HK-2 (cell line): ENCODE data around the gene CNOT3.

ENCODE experiments used
- DNase-seq: peaks from one replicate; pipeline ENCODE4 v3.0.0-alpha.2; 2018; ENCODE audit not compliant: unreplicated experiment

CNOT3 gene

DNA sequence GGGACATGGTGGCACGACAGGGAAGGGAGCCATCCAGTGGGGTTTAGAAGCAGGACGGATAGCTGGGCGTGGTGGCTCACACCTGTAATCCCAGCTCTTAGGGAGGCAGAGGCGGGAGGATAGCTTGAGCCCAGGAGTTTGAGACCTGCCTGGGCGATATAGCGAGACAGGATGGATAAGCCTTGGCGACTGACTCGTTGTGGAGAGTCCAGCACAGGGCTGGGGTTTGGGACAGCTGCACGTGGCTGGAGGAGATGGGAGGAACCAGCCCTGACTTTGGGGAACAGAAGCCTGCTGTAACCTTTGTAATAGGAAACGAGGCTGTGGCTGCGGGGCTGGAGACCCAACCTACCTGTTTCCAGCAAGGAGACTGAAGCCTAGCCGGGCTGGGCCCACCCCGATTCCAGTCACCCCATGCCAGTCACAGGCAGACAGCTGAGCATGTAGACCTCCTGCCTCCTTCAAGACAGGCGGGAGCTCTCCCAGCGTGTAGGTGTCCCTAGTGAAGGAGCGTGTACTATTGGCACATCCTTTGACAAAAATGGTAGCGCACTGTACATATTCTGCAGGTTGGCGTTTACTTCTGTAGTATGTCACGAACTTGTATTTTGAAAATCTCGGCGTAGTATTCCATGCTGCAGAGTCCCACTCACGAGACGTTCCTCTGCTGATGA lies 13.9 kb downstream of the CNOT3 start:
- no peak for DNase-seq

DNA sequence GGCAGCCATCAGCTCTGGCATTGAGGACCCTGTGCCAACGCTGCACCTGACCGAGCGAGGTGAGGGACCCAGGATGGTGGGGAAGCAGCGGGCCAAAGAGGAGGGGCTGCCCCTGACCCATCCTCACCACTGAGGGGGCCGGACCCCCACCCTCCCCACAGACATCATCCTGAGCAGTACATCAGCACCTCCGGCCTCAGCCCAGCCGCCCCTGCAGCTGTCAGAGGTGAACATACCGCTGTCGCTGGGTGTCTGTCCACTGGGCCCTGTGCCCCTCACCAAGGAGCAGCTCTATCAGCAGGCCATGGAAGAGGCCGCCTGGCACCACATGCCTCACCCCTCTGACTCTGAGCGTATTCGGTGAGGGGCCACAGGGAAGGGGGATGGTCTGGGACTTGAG lies 14.7 kb downstream of the CNOT3 start:
- no peak for DNase-seq

DNA sequence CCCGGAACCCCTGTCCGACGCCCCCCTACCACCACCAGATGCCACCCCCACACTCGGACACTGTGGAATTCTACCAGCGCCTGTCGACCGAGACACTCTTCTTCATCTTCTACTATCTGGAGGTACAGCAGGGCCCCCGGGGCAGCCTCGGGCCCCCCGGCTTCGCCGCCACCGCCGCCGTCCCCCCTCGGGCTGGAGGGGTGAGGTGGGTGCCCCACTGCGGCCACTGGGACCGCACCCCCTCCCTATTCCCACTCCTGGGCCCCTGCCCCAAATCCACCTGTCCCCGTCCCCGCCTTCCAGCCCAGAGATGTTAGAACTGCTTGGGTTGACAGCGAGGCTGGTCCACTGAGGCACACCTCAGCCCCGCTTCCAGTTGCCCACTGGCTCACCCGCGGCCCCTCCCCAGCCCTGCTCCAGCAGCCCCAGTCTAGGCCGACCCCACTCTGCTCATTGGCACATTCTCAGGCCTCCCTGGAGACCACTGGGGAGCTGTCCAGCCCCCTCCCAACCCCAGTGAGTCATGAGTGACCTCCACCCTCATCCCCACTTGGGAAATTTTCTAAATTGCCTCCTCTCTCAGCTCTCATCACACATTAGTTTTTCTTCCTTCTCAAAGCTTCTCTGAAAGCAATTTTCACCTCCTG lies 15.4 kb downstream of the CNOT3 start:
- DNase-seq = no peak

DNA sequence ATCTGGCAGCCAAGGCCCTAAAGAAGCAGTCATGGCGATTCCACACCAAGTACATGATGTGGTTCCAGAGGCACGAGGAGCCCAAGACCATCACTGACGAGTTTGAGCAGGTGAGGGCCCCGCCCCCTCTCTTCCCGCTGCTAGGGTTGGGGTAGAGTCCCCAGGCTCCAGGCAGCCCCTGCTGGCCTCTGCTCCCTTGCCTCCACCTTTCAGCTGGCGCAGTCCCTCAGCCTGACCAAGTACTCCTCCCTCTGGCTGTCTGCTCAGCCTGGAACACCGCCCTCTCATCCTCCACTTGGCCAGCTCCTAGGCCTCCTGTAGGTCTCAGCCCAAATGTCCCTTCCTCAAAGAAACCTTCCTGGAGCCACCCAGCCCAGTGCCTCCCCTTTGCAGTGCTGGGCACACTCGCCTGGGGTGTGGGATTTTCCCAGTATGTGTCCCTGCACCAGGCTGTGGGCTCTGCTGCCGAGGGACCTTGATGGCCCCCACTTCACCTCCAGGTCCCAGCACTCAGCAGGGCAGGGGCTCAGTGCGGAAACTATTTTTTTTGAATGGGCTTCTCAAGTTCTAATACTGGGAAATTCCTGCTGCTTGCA lies 16.3 kb downstream of the CNOT3 start:
- no peak for DNase-seq

DNA sequence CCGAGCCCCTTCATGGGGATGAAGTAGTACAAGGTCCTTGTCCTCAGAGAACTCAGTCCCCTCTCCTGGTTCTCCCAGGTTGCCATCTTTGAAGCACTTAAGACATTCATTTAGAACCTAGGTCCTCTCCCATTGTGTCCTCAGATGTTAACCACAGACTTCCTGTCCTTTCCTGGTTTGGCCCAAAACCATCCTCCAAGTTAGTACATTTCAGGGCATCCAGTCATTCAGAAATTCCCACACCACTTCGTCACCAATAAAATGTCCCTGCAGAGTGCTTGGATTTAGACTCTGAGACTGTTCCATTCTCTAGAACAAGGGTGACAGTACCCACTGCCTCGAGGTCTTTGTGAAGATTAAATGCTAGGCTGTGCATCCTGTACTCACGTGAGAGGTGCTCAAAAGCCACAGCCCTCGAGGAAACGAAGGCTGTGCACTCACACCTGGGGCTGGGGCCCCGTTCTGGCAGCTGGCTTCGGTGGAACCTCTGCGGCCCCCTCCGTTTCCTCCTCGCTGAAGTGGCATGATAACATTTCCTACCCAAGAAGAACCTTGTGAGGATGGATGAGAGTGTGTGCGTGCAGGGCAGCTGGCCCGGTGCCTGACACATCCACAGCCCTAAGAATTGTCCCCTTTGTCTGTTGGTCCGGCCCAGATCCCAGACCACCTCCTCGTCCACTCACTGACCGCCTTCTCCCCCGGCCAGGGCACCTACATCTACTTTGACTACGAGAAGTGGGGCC lies 17.2 kb downstream of the CNOT3 start:
- no peak for DNase-seq

DNA sequence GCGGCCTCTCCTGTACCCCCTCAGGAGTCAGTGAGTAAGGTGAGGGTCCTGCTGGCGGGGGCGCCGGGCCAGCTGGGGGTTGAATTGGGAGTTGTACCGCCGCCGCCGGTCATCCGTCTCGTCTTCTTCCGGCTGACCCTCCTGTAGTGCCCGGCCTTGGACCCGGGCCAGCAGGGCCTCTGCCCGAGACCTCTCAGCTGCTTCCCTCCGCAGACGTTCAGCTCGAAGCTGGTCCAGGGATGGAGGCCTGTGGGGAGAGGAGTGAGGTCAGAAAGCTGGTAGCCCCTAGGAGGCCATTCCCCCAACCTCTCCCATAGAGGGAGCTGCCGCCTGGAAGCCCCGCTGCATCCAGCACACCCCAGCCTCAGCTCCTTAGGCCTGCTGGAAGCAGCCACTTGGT lies 18.1 kb downstream of the CNOT3 start:
- DNase-seq = no peak

DNA sequence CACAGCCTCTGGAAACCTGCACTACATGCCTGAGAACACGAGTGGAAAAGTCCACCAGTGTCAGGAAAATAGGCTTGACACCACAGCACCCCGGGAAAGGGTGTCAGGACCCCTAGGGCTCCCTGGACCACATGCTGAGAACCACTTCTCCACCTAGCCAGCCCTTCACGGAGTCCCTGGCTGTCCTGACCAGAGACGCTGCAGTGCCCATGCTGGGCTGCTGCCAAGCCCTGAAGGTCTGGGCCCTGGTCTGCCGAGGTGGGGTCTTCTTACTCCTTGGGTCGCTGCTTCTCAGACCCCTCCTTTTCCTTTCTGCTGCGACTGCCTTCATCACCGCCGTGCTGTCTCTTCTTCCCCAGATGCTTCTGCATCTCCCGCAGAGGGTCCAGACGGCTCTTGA lies 18.9 kb downstream of the CNOT3 start:
- DNase-seq = no peak

DNA sequence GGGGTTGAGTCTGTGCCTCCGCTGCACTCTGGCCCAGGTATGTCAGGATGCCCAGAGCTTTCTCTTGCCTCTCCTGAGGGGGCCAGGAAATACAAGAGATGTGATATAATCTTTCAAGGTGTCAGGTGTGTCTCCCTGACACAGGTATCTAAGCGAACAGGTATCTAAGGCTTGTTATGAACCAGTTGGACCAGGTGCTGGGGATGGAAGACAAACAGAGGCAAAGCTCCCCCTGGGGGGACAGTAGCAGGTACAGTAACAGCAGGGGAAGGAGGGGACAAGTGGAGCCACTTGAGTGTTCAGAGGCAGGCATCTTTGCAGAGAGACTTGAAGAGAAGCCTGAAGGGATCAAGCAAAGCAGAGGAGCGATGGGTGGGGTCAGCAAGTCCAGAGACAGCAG lies 19.4 kb downstream of the CNOT3 start:
- DNase-seq = no peak

DNA sequence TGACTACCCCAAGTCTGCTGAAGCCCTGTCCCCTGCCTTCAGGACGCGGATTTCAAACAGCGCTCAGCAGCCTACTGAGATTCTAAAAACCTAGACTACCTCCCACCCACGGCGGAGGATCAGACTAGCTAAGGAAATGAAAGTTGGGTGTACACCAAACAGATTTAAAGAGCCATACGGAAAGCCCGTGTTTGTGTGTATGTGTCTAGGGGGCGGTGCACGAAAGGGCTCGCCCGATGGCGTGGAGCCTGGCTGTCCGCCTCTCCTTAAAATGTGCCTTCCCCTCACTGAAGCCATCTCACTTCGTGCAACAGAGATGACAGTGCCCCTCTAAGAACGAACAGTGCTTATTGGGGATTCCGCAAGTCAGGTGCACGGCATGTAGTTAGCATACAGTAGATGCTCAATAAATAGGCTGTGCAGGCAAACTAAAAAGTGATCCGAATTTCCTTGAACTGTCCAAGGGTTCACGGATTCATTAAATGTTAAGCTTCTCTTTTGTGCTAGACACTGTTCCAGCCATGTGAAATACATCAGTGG lies 21.3 kb downstream of the CNOT3 start:
- DNase-seq = no peak

DNA sequence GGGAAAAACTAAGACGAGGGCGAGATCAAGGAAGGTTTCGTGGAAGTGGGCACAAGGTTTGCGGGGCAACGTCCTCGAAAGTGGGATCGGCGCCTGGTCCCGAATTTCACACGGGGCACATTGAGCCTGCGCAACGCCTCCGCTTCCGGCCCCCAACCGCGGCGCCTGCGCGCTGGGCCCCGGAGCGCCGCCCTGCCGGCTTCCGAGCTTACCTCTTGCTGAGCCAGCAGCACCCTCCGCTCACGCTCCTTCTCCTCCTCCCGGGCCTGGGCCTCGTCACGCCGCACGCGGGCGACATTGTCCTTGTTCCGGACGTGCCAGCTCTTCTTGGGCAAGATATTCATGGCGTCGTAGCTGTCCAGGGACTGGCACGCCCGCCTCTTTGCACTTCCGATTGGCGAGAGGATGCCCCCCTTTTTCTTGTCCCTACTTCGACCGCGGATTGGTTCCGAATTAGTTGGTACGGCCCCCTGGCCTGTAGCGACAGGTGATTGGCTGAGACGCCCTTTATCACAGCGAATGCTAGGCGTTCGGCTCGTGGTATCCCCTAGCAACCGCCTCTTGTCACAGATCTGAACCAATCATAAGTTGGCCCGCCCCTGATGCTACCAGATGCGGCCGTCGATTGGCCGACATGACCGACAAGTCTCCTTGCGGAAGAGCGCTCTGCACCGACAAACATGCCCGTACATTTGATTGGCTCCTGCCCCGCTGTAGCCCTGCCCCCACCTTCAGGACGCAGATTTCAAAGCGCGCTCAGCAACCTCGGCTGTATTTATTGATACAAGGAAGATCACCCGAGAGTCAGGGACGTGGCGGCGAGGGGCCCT lies 22.0 kb downstream of the CNOT3 start, which contains the start of gene LENG1:
LENG1 (minus strand) TSS at position 370 of the 830 bp plus-strand sequence; CDS start at position 344, 26 bp downstream.
- peak; percentile 99 for DNase-seq

DNA sequence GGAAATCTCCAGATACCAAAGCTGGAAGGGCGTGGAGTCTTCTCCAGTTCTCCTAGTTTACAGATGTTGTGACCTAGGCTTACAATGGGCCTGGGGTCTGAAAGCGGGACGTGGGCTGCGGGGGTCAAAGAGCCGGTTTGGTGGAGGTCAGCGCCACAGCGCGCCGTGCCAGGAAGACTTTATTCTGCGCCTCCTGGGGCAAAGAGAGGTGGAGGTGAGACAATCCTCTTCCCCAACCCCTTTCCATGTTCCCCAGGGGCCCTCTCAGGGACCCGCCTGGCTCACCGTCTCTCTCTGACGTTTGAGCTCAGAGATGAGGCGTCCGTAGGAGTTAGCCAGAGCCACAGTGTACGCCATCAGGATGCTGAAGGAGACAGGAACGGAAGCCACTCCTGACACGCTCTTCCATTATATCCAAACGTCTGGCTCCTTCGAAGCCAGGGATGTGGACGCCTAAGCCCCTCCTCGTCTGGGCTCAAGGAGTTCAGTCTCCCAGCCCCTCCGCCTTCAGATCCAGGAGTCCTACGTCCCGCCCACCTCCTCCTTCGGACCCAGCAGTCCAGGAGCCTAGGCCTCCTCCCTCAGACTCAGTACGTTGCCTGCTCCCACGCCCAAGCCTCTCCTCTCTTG lies 22.7 kb downstream of the CNOT3 start:
- no peak for DNase-seq

DNA sequence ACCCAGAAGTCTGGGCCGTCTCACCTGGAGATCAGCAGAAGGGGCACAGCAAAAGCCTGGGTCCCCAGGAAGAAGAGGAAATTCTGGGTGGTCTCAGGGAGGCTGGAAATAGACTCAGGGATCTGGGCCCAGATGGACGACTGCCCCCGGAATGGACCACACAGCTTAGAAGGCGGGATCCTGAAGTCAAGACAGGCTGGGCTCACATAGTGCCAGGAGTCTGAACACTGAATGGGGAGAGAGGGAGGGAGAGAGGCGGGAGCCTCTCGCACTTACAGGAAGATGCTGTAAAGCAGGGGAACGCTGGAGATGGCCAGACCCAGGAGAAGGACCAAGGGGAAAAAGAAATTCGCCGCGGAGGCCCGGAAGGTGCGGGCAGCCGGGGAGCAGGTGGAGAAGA lies 23.3 kb downstream of the CNOT3 start:
- DNase-seq = no peak

DNA sequence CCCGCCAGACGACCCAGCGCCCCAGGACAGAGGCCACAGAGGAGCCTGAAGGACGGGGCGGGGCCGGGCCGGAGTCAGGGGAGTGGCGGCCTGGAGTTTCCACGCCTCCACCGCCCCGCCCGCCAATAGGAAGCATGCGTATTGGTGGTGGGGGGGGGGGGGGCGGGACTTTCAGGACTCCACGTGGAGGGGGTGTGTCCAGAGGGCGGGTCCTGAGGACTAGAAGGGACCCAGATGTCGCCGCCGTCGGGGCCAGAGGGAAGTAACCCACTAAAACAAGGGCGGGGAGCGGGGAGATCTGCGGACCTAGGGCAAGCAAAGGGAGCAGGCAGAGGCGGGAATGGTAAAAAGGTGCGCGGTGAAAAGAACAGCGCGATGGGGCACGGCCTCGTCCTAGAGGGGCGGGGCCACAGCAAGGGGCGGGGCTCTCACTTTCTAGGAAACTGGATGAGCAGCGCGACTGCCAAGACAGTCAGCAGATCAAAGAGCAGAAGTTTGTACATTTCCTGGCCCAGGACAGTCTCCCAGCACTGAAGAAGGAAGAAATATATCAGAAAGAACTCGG lies 24.8 kb downstream of the CNOT3 start:
- DNase-seq = no peak

DNA sequence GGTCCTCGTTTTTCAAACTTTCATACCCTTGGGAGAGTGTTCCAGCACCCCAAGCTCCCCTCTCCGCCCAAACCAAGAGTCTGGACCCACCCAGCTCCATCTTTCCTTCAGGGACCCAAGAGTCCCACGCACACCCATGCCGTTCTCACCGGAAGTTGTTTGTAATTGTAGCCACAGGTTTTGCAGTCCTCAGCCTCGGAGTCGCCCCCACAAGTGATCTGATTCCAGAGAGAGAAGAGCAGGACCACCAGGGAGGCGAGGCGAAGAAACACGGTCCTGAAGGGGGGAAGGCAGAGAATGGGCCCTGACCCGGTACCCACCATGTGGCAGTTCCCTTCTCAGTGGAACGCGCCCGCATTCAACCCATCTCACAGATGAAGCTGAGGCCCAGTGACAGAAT lies 25.3 kb downstream of the CNOT3 start:
- no peak for DNase-seq

DNA sequence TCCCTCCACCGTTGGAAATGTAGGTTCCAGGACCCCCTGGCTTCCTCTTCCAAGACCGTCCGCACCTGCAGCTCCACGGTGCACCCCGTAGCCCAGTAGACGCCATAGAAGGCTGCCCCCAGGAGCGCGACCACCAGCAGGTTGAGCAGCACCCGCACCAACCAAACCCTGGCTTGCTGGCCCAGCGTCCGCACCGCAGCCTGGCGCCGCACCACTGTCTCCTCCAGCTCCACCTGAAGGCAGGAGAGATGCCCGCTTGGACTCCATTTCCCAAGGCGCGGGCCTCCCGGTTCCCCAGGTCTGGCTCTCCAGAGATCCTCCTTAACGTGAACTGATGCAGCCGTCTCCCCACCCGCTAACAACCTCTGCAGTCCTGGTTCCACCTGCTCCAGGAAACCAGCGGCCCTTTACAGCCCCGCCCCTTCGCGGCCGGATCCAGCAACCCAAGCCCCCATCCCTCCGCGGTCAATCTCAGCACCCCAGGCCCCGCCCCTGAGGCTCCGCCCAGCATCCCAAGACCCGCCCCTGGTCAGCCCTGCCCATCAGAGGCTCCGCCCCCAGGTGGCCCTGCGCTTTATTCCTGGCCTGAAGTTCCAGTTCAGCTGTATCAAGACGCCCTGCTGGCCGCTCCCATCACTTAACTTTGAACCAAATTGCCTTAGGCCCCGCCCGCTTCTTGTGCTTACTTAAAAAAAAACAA lies 27.0 kb downstream of the CNOT3 start:
- DNase-seq = no peak

DNA sequence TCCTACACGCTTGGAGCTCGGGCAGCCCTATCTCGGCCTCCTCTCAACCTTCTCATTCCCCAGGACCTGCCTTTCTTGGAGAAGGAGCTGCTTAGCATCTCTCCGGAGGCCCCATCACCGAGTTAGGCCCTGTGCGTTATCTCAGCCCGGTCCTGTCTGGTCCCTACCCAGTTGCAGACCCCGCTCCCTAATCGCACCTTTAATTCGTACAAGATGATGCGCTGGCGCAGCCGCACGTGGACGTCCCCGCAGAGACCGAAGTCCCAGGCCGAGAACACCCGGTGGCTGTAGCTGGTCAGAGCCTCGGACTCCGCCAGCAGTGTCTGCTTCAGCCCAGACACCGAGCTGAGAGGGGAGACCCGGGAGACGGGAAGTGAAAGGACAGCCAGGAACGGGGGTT lies 27.7 kb downstream of the CNOT3 start:
- DNase-seq = no peak

DNA sequence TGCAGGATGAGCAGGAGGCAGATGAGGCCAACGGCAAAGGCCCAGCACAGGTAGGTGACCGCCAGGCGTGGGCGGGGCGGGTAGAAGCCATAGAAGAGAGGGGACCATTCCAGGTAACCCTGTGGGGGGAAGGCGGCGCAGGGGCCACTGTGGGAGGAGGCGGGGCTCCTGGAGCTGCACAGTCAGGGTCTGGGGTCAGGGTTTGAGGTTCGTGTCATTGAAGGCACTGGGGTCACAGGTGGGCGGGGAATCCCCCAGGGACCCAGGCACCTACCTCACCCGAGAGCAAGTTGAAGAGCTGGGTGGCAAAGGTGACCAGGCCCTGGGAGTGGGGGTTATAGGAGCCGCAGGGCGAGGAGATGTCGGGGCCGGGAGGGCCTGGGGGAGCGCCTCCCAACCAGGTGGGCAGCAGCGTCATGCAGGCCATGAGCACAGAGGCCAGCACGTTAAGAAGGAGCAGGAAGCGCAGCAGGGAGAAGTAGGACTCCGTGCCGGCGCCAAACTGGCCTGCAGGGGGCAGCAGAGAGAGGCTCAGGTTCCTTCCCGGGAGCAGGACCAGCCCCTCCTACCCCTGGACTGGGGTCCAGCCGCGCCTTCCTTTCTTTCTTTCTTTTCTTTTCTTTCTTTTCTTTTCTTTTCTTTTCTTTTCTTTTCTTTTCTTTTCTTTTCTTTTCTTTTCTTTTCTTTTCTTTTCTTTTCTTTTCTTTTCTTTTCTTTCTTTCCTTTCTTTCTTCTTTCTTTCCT lies 30.8 kb downstream of the CNOT3 start:
- peak; percentile 96 for DNase-seq

DNA sequence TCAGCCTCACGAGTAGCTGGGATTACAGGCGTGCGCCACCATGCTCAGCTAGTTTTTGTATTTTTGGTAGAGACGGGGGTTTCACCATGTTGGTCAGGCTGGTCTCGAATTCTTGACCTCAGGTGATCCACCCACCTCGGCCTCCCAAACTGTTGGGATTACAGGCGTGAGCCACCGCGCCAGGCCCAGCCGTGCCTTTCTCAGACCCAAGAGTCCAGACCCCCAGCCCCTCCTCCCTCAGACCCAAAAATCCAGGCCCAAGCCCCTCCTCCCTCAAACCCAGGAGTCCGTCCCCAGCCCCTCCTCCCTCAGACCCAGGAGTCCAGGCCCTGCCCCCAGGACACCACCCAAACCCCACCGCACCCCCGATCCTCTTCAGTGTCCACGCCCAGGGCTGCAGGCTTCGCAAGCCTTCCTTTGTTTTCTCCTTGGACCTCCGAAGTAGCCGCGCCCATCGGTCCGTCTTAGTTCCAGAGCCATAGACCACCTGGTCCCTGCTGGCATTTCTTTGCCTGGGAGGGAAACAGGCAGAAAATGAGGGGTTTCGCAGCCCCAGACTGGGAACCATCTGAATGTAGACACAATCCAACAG lies 31.7 kb downstream of the CNOT3 start:
- DNase-seq = no peak
